HG02840 (cell line): Measurements from ENCODE around the gene TMEM267.
"Not testable (repeated sequence)": the region's sequence is repeated elsewhere in the genome, so short reads cannot be mapped to it uniquely, and the experiment has no call there.

Experiments
- ATAC-seq: cut with Tn5 transposase; IDR thresholded peaks from one replicate; pipeline ENCODE4 v1.9.1; 2021; ENCODE audit warnings: mild to moderate bottlenecking, moderate library complexity, moderate number of reproducible peaks; ENCODE audit not compliant: unreplicated experiment, low FRiP score

The TMEM267 gene

DNA sequence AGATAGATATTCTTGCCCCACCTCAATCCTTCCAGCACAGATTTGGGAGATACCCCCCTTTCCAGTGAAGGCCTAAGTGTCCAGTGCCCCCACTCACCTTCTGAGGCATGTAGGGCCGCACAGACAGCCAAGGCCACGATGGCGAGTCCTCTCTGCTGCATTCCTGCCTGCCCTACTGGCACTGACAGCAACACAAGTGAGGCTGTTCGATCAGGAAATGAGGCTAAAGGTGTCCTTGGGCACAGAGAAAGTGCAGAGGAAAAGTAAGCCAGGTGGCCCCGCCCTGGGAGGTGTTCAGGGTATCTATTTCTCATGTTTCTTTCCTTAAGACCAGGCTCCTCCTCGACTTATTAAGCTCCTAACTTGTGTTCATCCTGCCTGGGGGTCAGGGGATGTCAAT lies 71.5 kb downstream of the TMEM267 start, which contains the start of gene CCL28:
CCL28 (minus strand) TSS at position 236 of the 400 bp plus-strand sequence; CDS start at position 161, 75 bp downstream.
- ATAC-seq = no peak

DNA sequence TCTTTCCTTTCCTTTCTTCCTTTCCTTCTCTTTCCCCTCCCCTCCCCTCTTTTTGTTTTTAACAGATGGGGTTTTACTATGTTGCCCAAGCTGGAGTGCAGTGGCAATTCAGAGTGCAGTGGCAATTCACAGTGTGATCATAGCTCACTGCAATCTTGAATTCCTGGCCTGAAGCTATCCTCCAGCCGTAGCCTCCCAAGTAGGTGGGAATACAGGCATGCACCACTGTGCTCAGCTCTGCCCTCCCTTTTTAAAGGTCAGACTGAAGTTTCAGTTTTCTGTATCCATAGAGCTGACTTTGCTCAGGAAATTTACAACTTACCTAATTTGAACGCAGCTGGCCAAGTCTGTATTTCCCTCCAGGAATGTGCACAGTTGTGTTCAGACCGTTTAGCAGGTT lies 72.2 kb downstream of the TMEM267 start:
- ATAC-seq = no peak

- no peak for ATAC-seq
Measured at GRCh38 chr5:43410414-43410813, 73.3 kb downstream of the TMEM267 start.

DNA sequence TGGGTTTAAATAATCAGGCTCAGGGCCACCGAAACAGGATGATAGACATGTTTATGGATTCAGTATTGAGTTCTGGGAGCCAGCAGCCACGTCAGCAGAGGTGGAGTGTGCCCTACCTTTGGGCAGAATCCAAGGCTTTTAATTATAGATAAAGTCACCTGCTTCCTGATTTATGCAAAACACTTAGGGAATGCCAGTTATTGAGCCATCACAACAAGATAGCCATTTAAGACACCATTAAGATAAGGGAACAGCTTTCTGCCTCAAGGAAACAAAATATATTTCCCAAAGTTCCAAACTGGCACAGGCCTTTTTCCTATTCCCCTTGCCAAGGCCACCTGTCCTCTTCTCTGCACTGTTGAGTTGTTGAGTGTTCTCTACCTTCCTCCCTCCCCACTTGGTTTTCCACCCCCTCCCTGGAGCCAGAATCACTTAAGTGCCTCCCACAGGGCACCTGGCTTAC lies 73.8 kb downstream of the TMEM267 start:
- ATAC-seq = no peak

GRCh38 chr5:43402524-43403066 lies 81.1 kb downstream of the TMEM267 start:
- ATAC-seq = not testable (repeated sequence)

DNA sequence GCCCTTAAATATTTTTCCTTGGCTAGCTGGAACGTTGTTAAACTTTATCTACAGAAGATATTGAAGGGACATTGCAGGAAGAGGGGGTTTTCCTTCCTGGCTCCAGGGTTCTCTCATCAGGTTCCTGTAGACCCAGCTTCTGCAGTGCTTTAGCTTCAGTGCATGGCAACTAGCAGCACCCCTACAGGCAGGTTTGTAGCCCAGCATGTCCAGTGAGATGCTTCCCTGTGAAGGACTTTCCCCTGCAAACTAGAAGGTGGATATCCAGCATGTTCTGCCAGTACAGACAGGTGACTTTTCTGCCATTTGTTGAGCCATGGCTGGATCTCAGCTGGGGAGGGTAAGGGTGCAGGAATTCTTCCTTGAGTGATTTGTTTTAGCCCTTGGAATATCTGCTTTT lies 81.8 kb downstream of the TMEM267 start:
- ATAC-seq = no peak

- ATAC-seq = no peak
Measured at GRCh38 chr5:43400082-43400481, 83.6 kb downstream of the TMEM267 start.

GRCh38 chr5:43396762-43397304 lies 86.8 kb downstream of the TMEM267 start:
- peak; percentile 88 for ATAC-seq
